ENCODE data around the gene PPP2R5E.

DNA sequence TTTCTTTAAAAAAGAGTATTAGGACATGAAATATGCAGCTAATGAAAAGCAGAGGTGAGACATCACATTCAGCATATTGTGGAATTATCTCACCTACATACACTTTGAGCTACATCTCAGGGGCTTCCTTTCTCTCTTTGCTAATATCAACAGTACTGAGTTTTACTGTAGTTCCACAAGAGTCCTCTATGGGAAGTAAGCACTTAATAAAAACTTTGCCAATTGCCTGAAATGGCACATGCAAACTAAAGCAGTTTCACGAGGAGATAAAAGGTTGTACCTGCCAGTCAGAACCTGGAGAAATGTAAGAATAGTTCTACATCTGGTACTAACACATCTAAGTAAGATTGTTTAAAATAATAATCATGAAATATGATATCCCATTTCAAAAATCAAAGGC is 150.9 kb downstream of the PPP2R5E start:
- TF ChIP-seq RAD21 (IDR thresholded peaks at IDR 0.05; ENCODE audit: low read depth), result no peak
- no peak for TF ChIP-seq ZFX (IDR thresholded peaks at IDR 0.05)
- TF ChIP-seq ELF1 (IDR thresholded peaks at IDR 0.05; ENCODE audit: borderline replicate concordance, low read depth), result no peak
- TF ChIP-seq POLR2A (IDR thresholded peaks at IDR 0.05; ENCODE audit: borderline replicate concordance, extremely low read depth, insufficient read depth, insufficient read length), result no peak
- TF ChIP-seq, protein P1, sequence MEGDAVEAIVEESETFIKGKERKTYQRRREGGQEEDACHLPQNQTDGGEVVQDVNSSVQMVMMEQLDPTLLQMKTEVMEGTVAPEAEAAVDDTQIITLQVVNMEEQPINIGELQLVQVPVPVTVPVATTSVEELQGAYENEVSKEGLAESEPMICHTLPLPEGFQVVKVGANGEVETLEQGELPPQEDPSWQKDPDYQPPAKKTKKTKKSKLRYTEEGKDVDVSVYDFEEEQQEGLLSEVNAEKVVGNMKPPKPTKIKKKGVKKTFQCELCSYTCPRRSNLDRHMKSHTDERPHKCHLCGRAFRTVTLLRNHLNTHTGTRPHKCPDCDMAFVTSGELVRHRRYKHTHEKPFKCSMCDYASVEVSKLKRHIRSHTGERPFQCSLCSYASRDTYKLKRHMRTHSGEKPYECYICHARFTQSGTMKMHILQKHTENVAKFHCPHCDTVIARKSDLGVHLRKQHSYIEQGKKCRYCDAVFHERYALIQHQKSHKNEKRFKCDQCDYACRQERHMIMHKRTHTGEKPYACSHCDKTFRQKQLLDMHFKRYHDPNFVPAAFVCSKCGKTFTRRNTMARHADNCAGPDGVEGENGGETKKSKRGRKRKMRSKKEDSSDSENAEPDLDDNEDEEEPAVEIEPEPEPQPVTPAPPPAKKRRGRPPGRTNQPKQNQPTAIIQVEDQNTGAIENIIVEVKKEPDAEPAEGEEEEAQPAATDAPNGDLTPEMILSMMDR (IDR thresholded peaks at IDR 0.05 in 2 of 3, conservative IDR thresholded peaks at IDR 0.05 in 1 of 3; ENCODE audit: borderline replicate concordance in 1 of 3, insufficient read depth in 1 of 3, low read depth in 2 of 3, low read length in 2 of 3), result no peak
- TF ChIP-seq SP1 (IDR thresholded peaks at IDR 0.05; ENCODE audit: low read depth), result no peak
- TF ChIP-seq YY1 (IDR thresholded peaks at IDR 0.05; ENCODE audit: extremely low read depth, insufficient replicate concordance, low read depth, low read length), result no peak
- TF ChIP-seq EZH2phosphoT487 (IDR thresholded peaks at IDR 0.05; ENCODE audit: borderline replicate concordance), result no peak
- TF ChIP-seq ZNF274 (IDR thresholded peaks at IDR 0.05; ENCODE audit: low read depth, low read length), result no peak
- TF ChIP-seq EZH2 (IDR thresholded peaks at IDR 0.05), result no peak
- no peak for TF ChIP-seq TCF7L2 (IDR thresholded peaks at IDR 0.05; ENCODE audit: borderline replicate concordance, extremely low read depth, insufficient read depth, insufficient read length)
